Omental fat pad (tissue), 4 donors: Measurements from ENCODE around the gene VAT1L. TPM values are rescaled to one million over a fixed set of nuclear protein-coding genes. Genes with fewer than 3 reads are reported as not detected.
"Not testable (repeated sequence)": the region's sequence is repeated elsewhere in the genome, so short reads cannot be mapped to it uniquely, and the experiment has no call there.

Experiments
- ATAC-seq: fragments of 150-250 bp; one replicate; pipeline ENCODE4 v1.9.1; 2016; ENCODE audit warnings: mild to moderate bottlenecking, moderate library complexity; ENCODE audit not compliant: low FRiP score
- DNase-seq: peaks from one replicate; pipeline ENCODE4 v3.0.0-alpha.2; 2019; ENCODE audit warnings: low spot score
- total RNA-seq, 4 donors: library from RNA; depleted of rRNA; stranded (reverse); fragments of >200 nt; gene quantifications; one replicate each; pipeline ENCODE4 v1.1.0, GENCODE V29; 2016
- TF ChIP-seq, protein P1 (sequence below), 3 donors: fragments of 450-650 bp; IDR thresholded peaks; one replicate each; pipeline ENCODE4 v1.5.1; 2016 to 2017; ENCODE audit warnings: antibody characterized with exemption in 3 of 3, mild to moderate bottlenecking in 3 of 3, moderate library complexity in 2 of 3

The VAT1L gene
- total RNA-seq, 4 donors from 2014 or later = 0.50 to 1.3 (median 0.80) TPM

DNA sequence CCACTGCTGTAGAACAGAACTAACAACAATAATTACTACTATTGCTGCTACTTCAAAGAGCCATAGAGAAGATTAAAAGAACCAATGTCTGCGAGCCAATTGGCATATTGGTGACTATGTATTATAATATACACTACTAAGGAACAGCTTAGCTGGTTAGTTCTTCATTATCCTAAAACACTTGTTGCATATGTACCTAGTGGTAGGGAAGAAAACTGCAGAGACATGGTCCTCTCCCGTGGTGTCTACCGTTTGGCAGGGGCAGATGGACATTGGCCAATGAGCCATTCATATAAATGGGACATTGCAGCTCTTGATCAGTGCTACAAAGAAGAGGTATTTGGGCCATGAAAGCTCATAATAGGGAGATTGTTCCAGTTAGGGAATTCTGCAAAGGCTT lies 187.6 kb downstream of the VAT1L start:
- no peak for DNase-seq
- TF ChIP-seq, protein P1, sequence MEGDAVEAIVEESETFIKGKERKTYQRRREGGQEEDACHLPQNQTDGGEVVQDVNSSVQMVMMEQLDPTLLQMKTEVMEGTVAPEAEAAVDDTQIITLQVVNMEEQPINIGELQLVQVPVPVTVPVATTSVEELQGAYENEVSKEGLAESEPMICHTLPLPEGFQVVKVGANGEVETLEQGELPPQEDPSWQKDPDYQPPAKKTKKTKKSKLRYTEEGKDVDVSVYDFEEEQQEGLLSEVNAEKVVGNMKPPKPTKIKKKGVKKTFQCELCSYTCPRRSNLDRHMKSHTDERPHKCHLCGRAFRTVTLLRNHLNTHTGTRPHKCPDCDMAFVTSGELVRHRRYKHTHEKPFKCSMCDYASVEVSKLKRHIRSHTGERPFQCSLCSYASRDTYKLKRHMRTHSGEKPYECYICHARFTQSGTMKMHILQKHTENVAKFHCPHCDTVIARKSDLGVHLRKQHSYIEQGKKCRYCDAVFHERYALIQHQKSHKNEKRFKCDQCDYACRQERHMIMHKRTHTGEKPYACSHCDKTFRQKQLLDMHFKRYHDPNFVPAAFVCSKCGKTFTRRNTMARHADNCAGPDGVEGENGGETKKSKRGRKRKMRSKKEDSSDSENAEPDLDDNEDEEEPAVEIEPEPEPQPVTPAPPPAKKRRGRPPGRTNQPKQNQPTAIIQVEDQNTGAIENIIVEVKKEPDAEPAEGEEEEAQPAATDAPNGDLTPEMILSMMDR (IDR thresholded peaks at IDR 0.05) = no peak
- ATAC-seq = no peak

DNA sequence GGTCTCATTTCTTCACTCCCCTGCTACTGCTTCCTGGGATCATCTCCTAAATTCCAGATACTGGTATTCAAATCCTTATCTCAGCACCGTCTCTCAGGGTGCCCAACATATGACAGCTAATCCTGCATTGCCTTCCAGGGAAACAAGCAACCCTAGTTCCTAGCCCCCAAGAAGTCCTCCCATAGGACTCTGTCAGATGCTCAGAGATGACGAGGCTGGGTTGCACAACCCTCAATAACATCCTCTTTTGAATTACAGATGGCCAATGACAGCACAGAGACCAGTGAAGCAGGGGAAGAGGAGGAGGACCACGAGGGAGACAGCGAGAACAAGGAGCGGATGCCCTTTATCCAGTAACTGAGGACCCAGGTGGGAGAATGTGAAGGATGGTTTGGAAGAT lies 189.0 kb downstream of the VAT1L start:
- ATAC-seq (no peak), DNase-seq (no peak)
- TF ChIP-seq, protein P1 (IDR thresholded peaks at IDR 0.05) = no peak

- TF ChIP-seq, protein P1 (IDR thresholded peaks at IDR 0.05) = no peak
- no peak for DNase-seq
- ATAC-seq = no peak
These were observed 196.7 kb downstream of the VAT1L start for GRCh38 chr16:77985111-77985510.

DNA sequence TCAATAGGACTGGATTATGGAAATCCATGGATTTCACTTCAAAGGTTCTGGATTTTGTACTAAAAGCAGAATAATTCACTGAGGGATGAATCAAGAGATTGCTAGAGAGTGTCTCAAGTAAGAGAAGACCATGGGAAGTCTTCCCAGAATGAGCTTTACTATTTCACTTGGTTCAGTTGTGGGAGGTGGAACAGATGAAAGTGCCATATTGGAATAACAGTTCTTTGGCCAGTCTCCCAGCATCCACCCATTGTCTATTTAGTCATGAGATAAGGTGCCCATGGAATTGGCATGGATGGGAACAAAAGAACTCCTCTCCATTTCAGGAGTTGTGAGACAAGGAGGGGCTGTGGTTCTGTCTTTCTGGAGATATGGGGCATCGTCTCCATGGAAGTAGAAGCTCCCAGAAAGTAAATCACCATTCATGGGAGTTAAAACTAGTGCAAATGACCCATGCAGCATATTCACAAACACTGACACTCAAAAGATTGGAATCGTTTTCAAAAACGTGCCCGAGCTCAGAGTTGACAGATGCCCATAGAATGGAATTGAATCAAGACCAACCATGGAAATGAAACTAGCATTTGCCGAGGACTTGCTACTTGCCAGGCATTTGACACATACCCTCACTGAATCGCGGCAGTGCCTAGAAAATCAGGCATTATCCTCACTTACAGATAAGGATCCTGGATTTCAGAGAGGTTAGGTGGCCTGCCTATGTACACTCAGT lies 197.8 kb downstream of the VAT1L start:
- ATAC-seq (no peak), DNase-seq (no peak)
- TF ChIP-seq, protein P1 (IDR thresholded peaks at IDR 0.05) = no peak

DNA sequence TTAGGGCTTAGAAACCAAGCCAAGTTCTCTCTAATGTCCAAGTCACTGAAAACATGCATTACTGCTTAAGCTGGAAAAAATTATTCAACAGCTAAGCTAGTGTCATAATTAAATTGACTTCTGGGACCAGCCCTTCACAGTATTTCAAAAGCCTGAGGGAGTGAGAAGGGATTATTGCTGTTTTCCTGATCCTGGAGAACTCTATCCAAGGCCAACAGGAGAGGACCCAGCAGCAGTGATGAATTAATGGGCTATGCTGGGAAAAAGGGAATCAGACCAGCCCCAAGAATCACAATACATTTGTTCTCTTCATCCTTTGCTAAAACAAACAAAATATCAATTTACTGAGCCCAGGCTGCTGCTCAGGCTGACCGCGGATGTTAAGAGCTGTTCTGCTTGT lies 199.4 kb downstream of the VAT1L start:
- TF ChIP-seq, protein P1 (IDR thresholded peaks at IDR 0.05) = no peak
- ATAC-seq = no peak
- DNase-seq = no peak

DNA sequence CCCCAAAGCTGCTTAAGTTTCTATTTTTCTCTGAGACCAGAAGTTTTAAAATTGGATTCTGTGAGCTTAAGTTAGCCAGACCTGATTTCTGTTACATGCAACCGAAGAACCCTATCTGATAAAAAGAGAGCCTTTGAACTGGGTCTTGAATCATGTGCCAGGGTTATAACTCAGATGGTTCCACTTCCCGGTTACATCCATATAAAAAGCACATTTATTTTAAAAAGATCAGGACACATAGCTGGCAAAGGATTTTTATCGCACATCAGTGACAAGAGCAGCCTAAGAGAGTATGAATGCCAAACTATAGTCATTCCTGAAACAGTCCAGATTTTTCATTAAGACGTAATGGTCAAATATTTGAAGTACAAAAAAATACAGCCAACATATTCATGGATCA lies 201.5 kb downstream of the VAT1L start:
- TF ChIP-seq, protein P1 (IDR thresholded peaks at IDR 0.05) = no peak
- ATAC-seq (no peak), DNase-seq (no peak)

GRCh38 chr16:77991701-77992100 lies 203.3 kb downstream of the VAT1L start:
- DNase-seq (no peak), ATAC-seq (no peak)
- TF ChIP-seq, protein P1 (IDR thresholded peaks at IDR 0.05) = no peak

DNA sequence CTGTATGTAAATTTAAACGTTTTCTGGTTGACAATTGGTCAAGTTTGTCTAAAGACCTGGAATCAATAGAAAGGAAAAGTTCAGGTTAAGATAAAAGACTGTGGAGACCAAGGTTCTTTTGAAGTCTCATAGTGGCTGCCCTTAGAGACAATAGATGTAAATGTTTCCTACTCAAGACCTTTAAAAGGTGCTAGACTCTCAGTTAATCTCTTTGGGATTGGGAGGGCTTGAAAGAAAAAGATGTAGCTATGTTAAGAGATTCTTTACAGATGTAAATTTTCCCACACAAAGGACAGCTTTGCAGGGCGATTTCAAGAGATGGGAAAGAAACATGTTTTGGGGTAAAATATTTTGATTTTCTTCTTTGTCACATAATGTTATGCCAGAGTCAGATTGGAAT lies 204.0 kb downstream of the VAT1L start:
- ATAC-seq, DNase-seq: not testable (repeated sequence)
